Right hindlimb (tissue), 1 donor: ENCODE results near the gene LMF1.

Experiments
- DNase-seq: peaks from one replicate; pipeline ENCODE4 v3.0.0-alpha.2; 2018

Gene LMF1

DNA sequence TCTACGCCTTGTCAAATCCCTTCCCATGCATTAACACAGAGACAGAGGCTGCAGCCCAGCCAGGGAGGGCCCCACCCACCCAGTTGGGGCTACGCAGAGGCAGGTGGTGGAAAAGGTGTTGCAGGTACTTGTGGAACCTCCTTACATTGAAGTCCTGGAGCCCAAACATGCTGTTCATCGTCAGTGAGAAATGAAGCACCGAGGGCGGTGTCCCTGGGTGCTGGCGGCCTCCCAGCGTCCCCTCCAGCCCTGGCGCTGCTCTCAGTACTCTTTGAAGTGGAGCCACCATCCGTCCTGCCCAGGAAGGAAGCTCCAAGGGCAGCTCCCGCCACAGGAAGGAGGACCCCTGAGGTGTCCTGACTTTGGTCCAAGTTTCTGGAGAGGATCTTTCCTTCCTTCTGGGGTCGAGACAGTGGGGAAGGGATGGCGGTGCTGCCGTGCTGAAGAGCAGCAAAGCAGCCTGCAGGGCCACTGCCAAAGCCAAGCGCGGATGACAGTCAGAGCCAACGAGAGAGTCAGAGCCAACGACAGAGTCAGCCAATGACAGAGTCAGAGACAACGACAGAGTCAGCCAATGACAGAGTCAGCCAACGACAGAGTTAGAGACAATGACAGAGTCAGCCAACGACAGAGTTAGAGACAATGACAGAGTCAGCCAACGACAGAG lies 23.4 kb downstream of the LMF1 start:
- no peak for DNase-seq

DNA sequence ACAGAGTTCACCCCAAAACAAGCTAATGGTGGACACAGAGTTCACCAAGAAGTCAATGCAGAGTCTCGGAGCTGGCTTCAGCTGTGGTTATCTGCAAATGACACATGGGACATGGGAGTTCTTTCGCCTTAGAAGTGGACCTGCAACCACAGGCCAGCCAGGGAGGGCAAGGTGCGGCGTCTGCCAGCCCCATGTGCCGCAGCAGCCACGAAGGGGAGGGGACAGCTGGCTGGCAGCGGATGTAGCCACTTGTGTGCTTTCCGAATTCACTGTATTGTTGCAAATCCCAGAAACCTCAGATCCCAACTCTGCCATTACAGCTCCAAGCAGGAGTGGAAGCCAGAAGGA lies 24.8 kb downstream of the LMF1 start:
- DNase-seq, result no peak

DNA sequence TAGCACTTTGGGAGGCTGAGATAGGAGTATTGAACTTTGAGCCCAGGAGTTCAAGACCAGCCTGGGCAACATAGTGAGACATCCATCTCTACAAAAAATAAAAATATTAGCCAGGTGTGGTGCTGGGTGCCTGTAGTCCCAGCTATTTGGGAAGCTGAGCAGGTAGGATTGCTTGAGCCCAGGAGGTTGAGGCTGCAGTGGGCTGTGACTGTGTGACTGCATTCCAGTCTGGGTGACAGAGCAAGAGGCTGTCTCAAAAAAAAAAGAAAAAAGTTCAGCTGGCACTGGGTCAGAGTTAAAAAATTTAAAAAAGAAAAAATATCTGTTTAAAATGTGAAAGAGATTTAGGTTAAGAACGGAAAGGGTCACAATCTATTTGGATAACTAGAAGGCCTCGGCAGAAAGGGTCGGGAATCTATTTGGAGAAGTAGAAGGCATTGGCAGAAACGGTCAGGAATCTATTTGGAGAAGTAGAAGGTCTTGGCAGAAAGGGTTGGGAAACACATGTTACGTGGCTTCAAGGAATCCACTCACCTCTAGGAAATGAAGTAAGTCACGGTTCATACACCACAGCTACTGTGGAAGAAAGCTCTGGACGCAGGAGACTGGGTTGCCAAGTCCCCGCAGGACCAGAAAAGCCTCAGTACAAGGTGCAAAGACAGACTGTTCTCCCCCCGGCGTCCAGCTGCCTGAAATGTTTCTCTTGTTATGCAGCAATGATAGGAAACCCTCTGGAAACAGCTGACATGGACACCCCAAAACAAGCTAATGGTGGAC lies 25.3 kb downstream of the LMF1 start:
- DNase-seq, result no peak

DNA sequence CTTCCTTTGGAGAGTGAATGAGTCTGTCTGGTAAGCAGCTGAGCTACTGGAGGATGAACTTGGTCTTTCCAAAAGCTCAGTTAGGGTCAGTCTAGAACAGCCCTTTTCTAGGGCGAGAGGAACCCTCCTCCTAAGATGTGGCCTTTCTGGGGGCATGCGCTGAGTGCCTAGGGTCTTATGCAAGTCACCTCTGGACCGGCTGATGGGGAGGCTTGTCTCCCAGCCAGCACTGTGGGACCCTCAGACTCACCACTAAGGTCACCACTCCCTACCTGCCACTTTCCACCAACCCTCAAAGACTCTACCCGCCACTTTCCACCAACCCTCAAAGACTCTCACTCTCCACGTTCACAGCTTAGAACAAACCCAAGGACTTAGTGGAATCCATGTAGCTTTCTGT lies 26.8 kb downstream of the LMF1 start:
- DNase-seq, result no peak

DNA sequence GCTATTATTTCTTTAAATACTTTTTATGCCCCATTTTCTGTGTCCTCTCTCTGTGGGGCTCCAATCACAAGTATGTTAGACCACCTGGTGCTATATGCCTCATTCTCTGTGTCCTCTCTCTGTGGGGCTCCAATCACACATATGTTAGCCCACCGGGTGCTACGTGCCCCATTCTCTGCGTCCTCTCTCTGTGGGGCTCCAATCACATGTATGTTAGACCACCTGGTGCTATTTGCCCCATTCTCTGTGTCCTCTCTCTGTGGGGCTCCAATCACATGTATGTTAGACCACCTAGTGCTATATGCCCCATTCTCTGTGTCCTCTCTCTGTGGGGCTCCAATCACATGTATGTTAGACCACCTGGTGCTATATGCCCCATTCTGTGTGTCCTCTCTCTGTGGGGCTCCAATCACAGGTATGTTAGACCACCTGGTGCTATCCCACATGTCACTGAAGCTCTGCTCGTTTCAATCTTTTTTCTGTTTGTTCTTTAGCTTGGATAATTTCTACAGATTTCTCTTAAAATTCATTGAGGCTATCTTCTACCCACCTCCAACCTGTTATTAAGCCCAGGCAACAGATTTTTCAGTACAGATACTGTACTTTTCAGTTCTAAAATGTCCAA lies 28.2 kb downstream of the LMF1 start:
- no peak for DNase-seq

DNA sequence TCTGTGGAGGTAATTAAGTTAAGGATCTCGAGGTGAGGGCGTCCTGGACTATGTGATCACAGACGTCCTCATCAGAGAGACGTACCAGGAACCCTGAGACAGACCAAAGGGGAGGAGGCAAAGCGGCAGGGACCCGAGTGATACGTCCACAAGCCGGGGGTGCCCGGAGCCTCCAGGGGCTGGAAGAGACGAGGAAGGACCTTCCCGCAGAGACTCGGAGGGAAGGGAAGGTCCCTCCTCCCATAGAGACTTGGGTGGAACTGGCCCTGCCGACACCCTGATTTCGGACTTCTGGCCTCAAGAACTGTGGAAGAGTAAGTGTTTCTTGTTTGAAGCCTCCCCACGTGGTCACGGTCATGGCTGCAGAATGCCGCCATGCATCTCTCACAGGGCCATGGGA lies 30.8 kb downstream of the LMF1 start:
- no peak for DNase-seq

DNA sequence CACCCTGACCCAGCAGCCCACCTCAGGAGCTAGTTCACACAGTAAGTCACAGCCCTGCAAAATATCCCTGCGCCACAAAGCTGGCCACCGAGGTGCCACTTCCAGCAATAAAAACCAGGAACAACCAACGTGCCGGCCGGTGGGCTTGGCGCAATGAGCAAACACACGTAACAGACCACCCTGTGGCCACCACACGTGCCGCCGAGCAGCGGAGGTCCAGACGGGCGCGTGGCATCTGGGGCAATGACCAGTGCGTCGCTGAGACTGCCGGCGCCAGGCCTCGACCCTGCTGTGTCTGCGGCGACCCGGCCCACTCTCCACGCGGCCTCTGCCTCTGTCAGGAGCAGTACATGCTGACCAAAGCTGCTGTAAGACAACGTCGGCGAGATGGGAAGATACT lies 31.5 kb downstream of the LMF1 start:
- no peak for DNase-seq

DNA sequence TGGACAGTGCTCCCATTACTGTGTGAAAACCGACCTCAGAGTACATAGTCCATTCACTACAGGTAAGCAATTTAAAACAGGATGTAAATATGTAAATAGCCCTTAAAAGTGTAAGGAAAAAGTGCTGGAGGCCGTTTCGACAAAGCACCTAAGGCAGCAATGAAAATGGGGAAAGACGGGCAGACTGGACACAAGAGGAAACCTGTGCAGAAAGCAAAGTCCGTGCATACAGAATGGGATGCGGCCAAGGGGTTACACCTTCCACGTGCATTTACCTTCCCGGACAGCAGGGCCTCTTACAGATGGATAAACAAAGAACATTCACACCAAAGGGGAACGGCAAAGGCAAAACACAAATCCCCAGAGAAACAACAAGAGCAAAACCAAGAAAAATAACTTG lies 32.0 kb downstream of the LMF1 start:
- DNase-seq, result no peak

DNA sequence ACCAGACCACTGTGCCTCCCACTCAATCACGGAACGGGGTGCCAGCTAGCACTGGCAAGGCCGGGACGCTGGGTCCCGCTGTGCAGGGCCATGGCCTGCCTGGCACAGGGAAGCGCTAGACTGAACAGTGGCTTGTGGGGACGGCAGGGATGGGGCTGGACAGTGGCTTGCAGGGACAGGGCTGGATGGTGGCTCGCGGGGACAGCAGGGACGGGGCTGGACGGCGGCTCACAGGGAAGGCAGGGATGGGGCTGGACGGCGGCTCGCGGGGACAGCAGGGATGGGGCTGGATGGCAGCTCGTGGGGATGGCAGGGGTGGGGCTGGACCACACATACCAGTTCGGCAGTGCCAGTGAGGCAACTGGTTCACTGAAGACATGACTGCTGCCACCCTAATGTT lies 32.6 kb downstream of the LMF1 start:
- DNase-seq, result no peak

DNA sequence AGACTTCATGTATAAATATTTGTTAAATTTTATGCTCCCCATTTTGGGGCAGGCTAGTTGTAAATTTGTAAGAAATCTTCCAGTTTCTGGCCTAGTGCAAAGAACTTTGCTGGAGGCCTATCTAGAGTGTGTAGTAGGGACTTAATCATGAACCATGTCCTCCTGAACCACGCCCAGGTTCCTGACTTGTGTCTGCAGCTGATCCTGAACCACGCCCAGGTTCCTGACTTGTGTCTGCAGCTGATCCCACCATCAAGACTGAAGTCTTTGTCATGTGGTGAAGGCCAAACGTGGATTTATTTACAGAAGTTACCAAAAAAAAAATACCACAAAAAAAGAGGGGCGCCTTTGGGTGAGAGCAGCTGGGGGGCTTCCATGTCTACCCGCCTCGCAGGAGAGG lies 33.1 kb downstream of the LMF1 start:
- no peak for DNase-seq

DNA sequence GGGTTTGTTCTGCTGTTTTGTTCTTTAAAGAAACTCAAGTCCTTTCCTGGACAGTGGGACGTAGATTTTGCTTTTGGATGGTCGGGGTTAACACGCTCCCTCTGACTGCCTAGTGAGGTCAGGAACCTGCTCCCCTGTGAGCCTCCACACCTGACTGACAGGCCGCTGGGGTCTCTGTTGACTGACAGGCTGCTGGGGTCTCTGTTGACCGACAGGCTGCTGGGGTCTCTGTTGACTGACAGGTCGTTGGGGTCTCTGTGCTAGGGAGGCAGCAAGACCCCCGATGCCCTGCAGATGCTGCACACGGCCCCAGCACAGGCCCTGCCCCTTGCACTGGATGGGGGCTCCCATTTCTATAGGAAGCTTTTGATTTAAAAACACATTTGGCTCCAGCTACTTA lies 33.5 kb downstream of the LMF1 start:
- no peak for DNase-seq

DNA sequence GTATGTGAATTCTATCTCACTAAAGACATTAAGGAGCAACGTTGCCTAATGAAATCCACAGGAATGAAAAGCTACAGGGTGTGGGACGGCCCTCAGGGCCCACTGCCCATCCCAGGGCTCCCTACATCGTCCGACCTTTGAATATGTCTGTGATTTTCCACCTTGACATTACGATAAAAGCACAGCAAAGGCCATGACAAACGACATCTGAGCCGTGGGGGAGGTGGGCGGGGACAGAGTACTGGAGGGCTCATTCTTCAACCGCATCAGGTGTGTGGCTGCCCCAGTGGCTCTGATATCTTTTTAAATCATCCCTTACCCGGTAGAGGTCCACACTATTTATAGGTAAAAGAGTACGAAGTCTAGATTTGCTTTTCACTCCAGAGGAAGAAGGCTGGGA lies 35.1 kb downstream of the LMF1 start:
- no peak for DNase-seq

DNA sequence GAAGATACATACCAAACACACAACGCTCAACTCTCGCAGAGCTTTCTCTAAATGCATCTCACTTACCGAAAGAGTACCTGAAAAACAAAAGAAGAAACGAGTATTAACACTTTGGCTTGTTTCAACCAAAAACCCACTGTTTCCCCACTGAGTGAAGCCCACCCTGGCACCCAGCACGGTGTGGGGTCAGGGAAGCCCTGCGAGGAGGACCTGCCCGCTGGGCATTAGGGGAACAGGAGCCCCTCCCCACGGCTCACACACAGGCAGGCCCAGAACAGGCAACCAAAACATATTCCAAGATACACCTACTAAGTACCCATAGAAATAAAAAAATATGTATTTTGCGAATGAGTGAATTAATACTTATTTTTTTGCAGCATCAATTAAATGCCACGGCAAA lies 36.6 kb downstream of the LMF1 start:
- DNase-seq, result no peak

DNA sequence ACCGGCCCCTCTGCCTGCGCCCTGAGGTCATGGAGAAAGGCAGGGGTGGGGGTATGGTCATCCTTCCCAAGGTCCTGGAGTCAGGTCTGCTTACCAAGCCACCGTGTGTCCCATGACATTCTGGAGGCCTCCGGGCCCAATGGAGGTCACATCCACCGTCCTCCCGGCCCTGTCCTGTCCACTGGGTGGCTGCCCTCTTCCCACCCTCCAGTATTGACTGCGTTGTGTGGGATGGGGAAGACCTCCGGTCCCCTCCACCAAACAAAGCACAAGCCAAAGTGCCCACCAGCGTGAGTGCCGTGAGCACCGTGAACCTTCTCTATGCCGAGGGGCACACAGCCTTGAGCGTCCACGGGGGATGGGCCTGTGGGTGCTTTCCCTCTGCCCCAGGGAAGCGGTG lies 37.2 kb downstream of the LMF1 start:
- no peak for DNase-seq

DNA sequence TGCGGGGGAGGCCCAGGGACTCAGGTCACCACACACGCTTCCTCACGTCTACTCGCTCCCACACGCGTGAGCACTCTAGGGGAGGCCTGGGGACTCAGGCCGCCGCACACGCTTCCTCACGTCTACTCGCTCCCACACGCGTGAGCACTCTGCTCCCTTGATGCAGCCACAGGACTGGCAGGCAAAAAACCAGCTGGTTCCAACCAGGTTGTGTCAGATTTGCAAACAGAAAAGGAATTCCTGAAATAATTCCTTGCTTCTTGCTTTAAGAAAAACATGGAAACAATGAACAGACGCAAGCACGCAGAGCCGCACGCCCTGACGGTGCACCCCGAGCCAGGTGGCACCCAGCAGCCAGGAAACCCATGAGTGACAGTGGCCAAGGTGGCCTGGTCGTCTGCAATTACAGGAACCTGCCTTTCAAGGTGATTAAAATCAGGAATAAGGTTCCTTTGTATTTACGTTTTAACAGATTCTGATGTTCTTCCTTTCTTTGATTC lies 37.9 kb downstream of the LMF1 start:
- DNase-seq, result no peak

DNA sequence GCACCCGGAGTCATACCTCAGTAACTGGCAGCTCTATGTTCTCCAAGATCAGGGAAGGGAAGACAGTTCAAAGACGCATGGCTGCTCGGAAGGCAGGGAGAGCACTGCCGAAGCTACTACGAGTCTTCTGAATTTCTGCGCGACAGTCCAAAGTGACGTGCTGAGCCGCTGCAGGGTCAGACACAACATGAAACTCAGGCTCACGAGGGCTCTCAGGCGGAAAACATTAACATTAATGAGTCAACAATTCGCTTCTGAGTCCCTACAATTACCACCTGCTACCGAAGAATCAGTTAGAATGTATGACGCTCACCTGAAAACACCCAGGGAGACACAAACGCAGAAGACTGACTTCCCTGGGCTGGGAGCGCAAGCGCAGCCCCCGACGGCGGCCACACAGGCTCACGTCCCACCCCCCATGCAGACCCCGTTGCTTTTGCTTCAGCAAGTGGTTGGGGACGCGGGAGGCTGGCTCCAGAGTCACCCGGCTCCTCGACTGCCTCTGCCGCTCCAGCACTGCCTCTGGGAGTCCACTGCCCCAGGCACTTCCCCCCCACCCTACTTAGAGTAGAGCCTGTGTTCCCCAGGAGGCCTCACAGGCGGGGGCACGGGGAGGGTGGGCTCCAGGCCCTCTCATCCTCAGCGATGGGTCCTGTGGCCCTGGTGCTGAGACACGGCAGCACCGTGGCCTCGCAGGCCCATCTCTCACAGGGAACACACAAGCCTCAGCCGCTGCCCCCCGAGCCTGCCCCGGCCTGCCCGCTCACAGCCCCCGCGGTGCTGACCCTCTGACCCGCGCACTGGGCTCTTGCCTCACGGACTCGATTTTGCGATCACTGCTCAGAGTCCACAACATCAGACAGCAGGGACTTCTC lies 38.9 kb downstream of the LMF1 start:
- no peak for DNase-seq

DNA sequence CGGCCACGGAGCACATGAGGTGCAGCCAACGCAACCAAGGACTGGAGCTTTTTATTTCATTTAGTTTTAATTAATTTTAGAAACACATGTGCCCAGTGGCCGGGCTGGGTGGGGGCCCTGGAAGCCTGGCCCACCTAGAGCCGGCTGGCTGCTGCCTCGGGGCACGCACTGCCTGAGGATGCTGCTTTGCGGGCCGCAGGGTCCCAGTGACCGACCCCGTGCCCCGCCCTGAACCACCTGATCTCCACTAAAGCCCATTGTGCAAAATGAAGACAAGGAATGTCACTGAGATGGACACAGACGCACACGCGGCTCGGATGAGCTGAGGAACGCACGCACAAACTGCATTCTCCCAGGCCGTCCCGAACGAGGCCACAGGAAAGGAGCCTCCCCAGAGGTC lies 39.6 kb downstream of the LMF1 start:
- DNase-seq, result no peak

DNA sequence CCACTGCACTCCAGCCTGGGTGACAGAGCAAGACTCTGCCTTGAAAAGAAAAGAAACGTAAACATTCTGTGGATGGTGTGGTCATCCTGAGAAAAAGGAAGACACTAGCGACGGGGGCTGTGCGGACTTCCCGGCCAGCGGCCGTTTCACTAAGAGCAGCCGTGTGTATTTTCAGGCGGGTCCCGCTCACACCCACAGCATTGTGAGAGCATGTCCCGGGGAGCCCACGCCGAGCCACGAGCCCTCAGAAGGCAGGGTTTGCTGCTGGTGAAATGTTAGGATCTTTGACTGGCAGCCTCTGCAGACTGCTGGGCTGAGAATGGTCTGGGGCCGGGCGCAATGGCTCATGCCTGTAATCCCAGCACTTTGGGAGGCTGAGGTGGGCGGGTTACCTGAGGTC lies 40.3 kb downstream of the LMF1 start:
- no peak for DNase-seq

DNA sequence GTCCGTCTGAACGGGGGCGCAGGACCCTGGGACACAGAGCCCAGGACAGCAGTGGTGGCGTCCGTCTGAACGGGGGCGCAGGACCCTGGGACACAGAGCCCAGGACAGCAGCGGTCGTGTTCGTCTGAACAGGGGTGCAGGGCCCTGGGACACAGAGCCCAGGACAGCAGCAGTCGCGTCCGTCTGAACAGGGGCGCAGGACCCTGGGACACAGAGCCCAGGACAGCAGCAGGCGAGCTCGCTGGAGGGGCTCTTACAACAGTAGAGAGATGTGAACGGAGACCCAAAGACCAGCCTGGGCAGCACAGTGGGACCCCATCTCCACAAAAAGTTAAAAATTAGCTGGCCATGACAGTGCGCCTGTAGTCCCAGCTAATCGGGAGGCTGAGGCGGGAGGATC lies 40.7 kb downstream of the LMF1 start:
- DNase-seq, result no peak

DNA sequence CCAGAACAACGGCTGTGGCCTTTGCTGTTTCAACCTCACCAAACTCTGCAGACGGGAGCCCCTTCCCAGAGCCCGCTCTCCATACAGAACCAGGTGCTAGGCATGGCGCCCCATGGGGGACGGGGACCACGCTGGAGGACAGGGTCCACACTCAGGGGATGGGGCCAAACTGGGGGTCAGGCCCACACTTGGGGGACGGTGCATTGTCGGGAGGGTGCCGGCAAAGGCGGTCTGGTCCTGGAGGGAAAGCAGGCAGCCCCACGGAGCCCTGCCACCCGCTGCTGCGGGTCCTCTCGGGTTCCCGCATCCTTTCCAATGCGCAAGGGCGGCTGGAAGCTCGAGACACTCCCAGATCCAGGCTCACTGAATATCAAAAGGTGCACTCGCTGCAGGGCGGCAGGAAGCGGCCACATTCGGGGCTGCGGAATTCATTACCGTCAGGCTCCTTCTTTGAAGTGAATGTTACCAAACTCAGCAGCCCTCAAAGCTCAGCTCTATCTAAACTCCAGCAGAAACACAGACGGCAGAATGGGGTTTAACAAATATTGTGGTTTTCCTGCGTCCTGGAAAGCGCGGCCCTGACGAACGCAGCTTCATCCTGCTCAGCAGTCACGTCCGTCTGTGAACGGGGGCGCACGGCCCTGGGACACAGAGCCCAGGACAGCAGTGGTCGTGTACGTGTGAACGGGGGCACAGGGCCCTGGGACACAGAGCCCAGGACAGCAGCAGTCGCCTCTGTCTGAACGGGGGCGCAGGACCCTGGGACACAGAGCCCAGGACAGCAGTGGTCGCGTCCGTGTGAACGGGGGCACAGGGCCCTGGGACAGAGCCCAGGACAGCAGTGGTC lies 41.3 kb downstream of the LMF1 start:
- no peak for DNase-seq

DNA sequence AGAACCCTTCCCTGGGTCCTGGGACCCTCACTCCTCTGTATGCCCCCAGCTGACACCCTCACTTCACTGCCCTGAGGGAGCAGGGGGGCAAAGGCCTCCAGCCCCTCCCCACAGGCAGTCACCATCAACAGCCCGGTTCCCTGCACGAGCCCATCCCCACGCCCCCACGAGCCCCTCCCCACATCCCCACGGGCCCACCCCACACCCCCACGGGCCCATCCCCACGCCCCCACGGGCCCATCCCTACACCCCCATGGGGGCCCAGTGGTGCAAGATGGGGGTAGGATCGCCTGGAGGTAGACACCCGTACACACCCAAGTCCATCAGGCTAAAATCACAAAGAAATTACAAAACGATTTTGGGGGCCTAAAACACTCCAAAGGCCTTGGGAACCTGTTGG lies 42.3 kb downstream of the LMF1 start:
- DNase-seq, result no peak

DNA sequence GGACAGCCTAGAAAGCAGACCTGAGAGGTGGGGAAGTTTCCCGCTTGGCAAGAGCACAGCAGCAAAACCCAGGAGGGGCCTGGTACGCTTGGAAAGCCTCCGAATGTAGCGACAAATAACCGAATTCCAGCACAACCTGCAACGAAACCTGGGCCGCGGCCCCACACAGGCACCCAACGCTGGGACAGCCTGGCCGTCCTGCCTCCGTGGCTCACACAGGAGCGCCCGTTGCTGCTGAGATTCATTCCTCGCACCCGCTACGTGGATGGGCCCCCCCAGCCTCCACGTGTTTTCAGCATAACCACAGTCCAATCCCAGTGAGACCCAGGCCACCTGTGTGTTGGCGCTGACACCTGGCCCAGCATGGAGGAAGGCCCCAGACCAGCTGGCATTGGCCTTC lies 42.9 kb downstream of the LMF1 start:
- no peak for DNase-seq
